DOHH2 (cell line): ENCODE results near the gene ST14.

Source experiments
- H3F3A ChIP-seq: fragments of 200-600 bp; sonication (generic), shearing (Covaris generic); 2 replicates; pipeline ENCODE4 v1.6.0; 2016; ENCODE audit warnings: antibody characterized with exemption, mild to moderate bottlenecking; ENCODE audit not compliant: control insufficient read depth, insufficient read depth
- H3K27ac ChIP-seq: fragments of 200-600 bp; sonication (generic); 2 replicates; pipeline ENCODE4 v1.5.1; 2014; ENCODE audit warnings: low read depth, mild to moderate bottlenecking, low read length, moderate library complexity
- H3K27me3 ChIP-seq: fragments of 200-600 bp; sonication (generic); 2 replicates; pipeline ENCODE4 v1.6.1; 2014; ENCODE audit warnings: mild to moderate bottlenecking, low read length, mixed read lengths; ENCODE audit not compliant: control insufficient read depth
- H3K36me3 ChIP-seq: fragments of 200-600 bp; sonication (generic); 2 replicates; pipeline ENCODE4 v1.6.1; 2014; ENCODE audit warnings: mild to moderate bottlenecking, low read length, moderate library complexity, mixed read lengths; ENCODE audit not compliant: control insufficient read depth
- H3K4me1 ChIP-seq: fragments of 200-600 bp; sonication (generic); 2 replicates; pipeline ENCODE4 v1.6.1; 2014; ENCODE audit warnings: mild to moderate bottlenecking, low read length, mixed read lengths; ENCODE audit not compliant: control insufficient read depth
- H3K4me2 ChIP-seq: fragments of 200-600 bp; sonication (generic); 2 replicates; pipeline ENCODE4 v1.6.0; 2014; ENCODE audit warnings: mild to moderate bottlenecking, low read length, moderate library complexity
- H3K4me3 ChIP-seq: fragments of 200-600 bp; sonication (generic); 2 replicates; pipeline ENCODE4 v1.5.1; 2014; ENCODE audit warnings: mild to moderate bottlenecking, low read length, mixed read lengths
- H3K79me2 ChIP-seq: fragments of 200-600 bp; sonication (generic); 2 replicates; pipeline ENCODE4 v1.6.1; 2014; ENCODE audit warnings: mild to moderate bottlenecking, low read length, mixed read lengths; ENCODE audit not compliant: control insufficient read depth
- H3K9me2 ChIP-seq: fragments of 200-600 bp; sonication (generic); replicated peaks from 2 replicates; pipeline ENCODE4 v1.6.1; 2014; ENCODE audit warnings: mild to moderate bottlenecking, low read length, mixed read lengths; ENCODE audit not compliant: control insufficient read depth
- H3K9me3 ChIP-seq: fragments of 200-600 bp; sonication (generic); 2 replicates; pipeline ENCODE4 v1.6.1; 2014; ENCODE audit warnings: antibody characterized with exemption, low read length, mixed read lengths; ENCODE audit not compliant: control insufficient read depth, insufficient read depth
- H4K20me1 ChIP-seq: fragments of 200-600 bp; sonication (generic); 2 replicates; pipeline ENCODE4 v1.6.0; 2014; ENCODE audit warnings: low read depth, mild to moderate bottlenecking, antibody characterized with exemption, low read length, moderate library complexity; ENCODE audit not compliant: control insufficient read depth, insufficient read depth
- EZH2phosphoT487 ChIP-seq: fragments of 200-600 bp; sonication (generic); IDR thresholded peaks from 2 replicates; pipeline ENCODE4 v1.6.1; 2017; ENCODE audit warnings: borderline replicate concordance, mild to moderate bottlenecking, antibody characterized with exemption, low read length, moderate library complexity, mixed read lengths
- TF ChIP-seq, protein P1 (sequence below): fragments of 200-600 bp; sonication (generic); IDR thresholded peaks from one replicate; pipeline ENCODE4 v1.5.1; 2014; ENCODE audit warnings: antibody characterized with exemption, mild to moderate bottlenecking, low read depth, low read length; ENCODE audit not compliant: poor library complexity, severe bottlenecking

Gene ST14

GRCh38 chr11:130156108-130157022 lies 3.2 kb upstream of the ST14 start:
- Histone ChIP-seq H3K4me1 (peaks cover 48% of the 10 kb centered on the region), H3K4me3 (no peak overlapping the region), H3K36me3 (peaks cover 15% of the 10 kb centered on the region), H3K9me3 (no peaks in the 10 kb centered on the region), H3K27me3 (0 out of 2 replicates have a peak, but pooled peaks cover 3% of the 10 kb centered on the region), H3K4me2 (no peak overlapping the region), H4K20me1 (no peaks in the 10 kb centered on the region; the same call in 1 of the 2 replicates), H3K79me2 (peaks cover 16% of the 10 kb centered on the region), H3F3A (peaks cover 21% of the 10 kb centered on the region), H3K9me2 (no peaks in the 10 kb centered on the region), H3K27ac (no peak overlapping the region)
- TF ChIP-seq, protein P1, sequence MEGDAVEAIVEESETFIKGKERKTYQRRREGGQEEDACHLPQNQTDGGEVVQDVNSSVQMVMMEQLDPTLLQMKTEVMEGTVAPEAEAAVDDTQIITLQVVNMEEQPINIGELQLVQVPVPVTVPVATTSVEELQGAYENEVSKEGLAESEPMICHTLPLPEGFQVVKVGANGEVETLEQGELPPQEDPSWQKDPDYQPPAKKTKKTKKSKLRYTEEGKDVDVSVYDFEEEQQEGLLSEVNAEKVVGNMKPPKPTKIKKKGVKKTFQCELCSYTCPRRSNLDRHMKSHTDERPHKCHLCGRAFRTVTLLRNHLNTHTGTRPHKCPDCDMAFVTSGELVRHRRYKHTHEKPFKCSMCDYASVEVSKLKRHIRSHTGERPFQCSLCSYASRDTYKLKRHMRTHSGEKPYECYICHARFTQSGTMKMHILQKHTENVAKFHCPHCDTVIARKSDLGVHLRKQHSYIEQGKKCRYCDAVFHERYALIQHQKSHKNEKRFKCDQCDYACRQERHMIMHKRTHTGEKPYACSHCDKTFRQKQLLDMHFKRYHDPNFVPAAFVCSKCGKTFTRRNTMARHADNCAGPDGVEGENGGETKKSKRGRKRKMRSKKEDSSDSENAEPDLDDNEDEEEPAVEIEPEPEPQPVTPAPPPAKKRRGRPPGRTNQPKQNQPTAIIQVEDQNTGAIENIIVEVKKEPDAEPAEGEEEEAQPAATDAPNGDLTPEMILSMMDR = no peak
- TF ChIP-seq EZH2phosphoT487 = no peak

GRCh38 chr11:130157101-130157500 lies 2.5 kb upstream of the ST14 start:
- H3K4me1 ChIP-seq = peaks cover 47% of the 10 kb centered on the region
- H3K9me2 ChIP-seq = no peaks in the 10 kb centered on the region

DNA sequence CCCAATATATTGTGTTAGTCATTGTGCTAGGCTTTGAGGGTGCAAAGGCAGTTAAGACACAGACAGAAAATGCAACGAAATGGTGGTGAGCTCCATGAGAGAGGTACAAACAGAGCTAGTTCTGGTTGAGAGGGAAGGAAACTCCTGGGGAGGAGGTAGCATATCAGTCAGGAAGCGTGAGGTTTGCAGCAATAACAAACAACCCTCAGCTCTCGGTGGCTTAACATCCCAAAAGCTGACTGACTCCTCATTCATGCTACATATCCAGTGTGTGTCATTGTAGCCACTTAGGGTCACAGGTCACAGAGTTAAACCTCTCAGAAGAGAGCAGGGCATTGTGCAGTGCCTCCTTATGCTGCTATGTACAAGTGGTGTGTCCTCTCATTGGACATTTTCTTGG lies 1.7 kb upstream of the ST14 start:
- peaks cover 8% of the 10 kb centered on the region for H4K20me1 ChIP-seq
- no peaks in the 10 kb centered on the region for H3K9me2 ChIP-seq
- no peak overlapping the region for H3K4me3 ChIP-seq
- H3K27me3 ChIP-seq = 0 out of 2 replicates have a peak, but pooled peaks cover 3% of the 10 kb centered on the region
- H3F3A ChIP-seq = peaks cover 12% of the 10 kb centered on the region
- H3K36me3 ChIP-seq = peaks cover 29% of the 10 kb centered on the region
- TF ChIP-seq EZH2phosphoT487 = no peak
- TF ChIP-seq, protein P1 = no peak
- H3K9me3 ChIP-seq = no peaks in the 10 kb centered on the region
- H3K4me1 ChIP-seq = peaks cover 52% of the 10 kb centered on the region
- peaks cover 30% of the 10 kb centered on the region for H3K79me2 ChIP-seq
- H3K4me2 ChIP-seq = no peak overlapping the region
- no peak overlapping the region for H3K27ac ChIP-seq

More at GRCh38 chr11:130157101-130157500, 2.5 kb upstream of the ST14 start:
- Histone ChIP-seq H3K36me3 (peaks cover 23% of the 10 kb centered on the region), H4K20me1 (peaks cover 5% of the 10 kb centered on the region), H3K9me3 (no peaks in the 10 kb centered on the region), H3K4me3 (no peak overlapping the region), H3K27ac (no peak overlapping the region), H3F3A (peaks cover 14% of the 10 kb centered on the region), H3K4me2 (no peak overlapping the region), H3K27me3 (0 out of 2 replicates have a peak, but pooled peaks cover 3% of the 10 kb centered on the region), H3K79me2 (peaks cover 23% of the 10 kb centered on the region)
- TF ChIP-seq EZH2phosphoT487 = no peak
- TF ChIP-seq, protein P1 = no peak
